ENCODE measurements around the gene KRIT1.
"Not testable (repeated sequence)": the region's sequence is repeated elsewhere in the genome, so short reads cannot be mapped to it uniquely, and the experiment has no call there.

The KRIT1 gene

DNA sequence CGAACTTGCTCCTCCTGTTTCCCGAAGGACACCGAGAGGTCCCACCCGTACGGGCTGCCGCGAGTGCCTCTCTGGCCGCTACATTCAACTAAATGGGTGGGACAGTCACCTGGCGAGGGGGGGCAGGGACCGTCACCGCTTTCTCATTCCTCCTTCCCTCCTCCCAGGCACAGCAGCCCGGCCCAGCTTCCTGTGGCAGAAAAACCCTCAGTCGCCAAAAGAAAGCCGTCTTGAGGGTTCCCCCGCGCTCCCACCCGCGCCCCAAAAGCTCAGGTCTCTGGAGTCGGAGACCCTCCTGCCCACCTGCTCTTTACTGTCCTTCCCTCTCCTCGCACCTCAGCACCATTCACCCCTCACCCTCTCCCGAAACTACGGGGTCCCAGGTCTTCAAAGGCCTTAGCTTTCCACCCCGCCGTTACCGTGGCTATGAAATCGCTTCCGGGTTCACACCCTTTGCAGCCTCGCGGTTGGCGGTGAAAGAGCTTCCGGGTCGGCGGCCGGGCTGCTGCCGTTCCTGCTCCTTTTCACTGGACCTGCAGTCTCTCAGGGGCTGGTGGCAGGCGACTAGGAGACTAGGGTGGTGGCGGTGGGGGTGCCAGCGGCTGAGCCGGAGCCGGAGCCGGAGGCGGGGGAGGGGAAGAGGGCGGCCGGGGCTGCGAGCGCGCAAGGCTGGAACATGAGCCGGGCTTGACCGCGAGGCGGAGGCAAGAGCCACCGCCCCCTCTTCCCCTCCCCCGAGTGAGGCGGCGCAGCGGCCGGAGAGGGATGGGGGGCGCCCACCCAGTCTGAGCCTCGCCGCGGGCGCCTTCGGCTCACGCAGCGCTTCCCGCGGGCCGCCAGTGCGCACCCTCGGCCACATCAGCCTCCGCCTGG is at the start of gene KRIT1, which contains the start of gene ANKIB1:
Gene KRIT1, minus strand, starts transcription at position 428 of the 873 bp plus-strand sequence. CDS start 3,779 bp downstream, outside the sequence.
Gene ANKIB1, plus strand, starts transcription at position 488 of the 873 bp plus-strand sequence. CDS start 49,005 bp downstream, outside the sequence.
- DNase-seq (ENCODE audit: low read depth in 2 of 3, low spot score in 2 of 3): peak; percentile 66 to 71 (median 70)

DNA sequence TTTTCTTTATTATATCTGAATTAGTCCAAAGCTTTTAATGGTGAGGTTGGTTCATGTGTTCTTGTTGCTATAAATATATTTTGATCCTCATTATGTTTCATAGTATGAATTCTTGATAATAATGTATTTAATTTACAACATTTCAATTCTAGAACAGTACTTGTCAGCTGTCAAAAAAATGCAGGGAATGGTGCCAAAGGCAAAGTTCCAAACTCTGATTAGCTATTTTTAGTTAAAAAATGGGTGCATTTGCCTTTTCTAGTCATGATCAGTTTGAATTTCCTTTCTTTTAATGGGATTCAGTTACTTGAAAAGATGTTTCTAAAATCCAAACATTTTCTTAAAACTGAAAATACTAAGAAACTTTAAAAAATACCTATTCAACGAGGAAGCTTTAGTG is 49.7 kb upstream of the KRIT1 start:
- DNase-seq (ENCODE audit: low read depth in 2 of 3, low spot score in 2 of 3): no peak

DNA sequence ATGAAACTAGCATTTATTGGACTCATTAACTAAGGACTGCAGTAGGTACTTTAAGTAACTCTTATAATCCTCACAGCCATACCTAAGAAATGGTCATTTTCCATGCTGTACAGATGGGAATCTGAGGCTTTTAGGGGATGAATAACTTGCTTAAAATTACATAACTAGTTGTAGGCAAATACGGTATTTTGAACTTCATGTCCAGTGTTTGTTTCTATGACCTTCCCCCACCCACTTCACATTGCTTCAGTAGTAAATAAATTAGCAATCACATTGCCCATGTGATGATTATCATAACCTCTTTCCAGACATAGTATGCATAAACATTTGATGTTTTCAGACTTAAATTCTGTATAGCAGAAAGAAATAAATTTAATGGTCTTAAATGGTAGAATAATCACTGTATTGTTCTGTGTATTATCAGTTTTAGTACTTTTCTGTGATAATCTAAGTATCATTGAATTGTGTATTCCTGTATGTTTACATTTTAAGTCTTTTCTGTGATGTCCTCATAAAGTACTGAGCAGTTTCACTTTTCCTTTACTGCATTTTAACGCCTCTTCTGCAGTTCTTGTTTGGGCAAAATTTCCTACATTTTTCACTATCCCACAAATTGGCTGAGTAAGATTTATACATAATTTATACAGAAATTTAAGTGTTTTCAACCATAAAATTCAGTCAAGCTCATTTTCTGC is 48.3 kb upstream of the KRIT1 start:
- no peak for DNase-seq (ENCODE audit: low read depth in 2 of 3, low spot score in 2 of 3)

DNA sequence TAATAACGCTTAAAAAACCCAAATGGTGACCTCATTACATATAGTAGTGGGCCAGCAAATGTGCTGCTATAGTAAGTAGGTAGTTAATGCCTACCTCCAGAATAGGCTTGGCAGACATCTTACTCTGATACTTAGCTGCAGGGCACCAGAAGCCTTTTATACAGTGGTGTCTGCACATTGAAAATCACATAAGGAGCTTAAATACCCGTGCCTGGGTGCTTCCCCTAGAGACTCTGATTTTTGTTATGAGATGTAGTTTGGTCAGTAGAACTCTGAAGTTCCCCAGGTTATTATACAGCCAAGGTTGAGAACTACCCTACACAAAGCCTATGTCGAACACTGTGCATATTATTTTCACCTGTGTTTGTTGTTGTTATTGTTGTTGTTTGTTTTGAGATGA is 47.3 kb upstream of the KRIT1 start:
- DNase-seq (ENCODE audit: low read depth in 2 of 3, low spot score in 2 of 3): no peak

DNA sequence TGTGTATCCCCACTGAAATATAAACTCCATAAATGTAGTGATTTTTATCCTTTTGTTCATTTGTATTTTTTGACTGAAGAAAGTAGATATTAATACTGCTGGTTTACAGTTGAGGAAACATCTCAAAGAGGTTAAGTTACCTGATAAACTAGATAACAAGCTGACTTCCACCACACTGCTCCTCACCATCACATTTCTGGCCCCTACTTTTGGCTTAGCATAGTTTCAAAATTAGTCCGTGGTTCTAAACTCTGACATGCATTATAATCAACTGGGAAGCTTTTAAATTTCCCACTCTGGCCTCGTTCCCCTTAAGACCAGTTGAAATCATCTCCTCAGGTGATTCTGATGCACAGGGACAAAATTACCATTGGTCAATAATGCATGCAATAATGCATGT is 43.6 kb upstream of the KRIT1 start:
- no peak for DNase-seq (ENCODE audit: low read depth in 2 of 3, low spot score in 2 of 3)

DNA sequence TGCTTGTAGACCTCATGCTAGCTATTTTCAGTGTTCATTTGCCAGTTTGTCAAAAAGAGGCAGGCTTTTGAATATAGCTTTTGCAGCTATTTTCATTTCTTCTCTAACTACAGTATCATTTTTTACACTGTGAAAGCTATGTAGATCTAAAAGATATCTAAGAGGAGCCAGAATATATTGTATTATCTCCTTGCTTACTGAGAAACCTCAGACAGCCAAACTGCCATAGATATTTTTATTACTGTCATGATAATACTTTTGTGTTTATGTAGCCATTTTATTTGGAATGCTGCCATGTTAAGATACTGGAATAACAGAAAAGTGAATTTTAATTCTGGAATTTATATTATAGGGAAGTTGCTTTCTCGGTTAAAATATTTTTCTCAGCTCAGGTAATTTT is 37.2 kb upstream of the KRIT1 start:
- no peak for DNase-seq (ENCODE audit: low read depth in 2 of 3, low spot score in 2 of 3)

DNA sequence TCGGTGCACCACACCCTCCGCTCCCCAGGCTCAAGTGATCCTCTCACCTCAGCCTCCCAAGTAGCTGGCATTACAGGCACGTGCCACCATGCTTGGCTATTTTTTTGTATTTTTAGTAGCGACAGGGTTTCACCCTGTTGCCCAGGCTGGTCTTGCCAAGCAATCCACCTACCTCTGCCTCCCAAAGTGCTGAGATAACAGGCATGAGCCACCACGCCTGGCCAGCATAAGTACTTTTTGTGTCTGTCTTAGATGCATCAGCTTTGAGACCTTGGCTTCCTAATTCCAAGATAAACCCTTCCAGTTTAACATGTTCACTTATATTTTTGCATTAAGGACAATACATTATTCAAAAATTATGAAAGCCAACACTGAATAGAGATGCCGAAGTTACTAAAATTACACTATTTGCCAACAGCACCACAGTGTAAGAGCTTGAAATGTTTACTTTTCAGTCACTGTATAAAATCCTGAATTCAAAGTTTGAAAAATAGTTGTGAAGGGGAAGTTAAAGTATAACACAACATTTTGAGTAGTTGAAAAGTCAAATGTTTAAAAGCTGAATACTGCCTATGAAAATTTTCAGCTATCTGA is 36.6 kb upstream of the KRIT1 start:
- DNase-seq (ENCODE audit: low read depth in 2 of 3, low spot score in 2 of 3): no peak

DNA sequence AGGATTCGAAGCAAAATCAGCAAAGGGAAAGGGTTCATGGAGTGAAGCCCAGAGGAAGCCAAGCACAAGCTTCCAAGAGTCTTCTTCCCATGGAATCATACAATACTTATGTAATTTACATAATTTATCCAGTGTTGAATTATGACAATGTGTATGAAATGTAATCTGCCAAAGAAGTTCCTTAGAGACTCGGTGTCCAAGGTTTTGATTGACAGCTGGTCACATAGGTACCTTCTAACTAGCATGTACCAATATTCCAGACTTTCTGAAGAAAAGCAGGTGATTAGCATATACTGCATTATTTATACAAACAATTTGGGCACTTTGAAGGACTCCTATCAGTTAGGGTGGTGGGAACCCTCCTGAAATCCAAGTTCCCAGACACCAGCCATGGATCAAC is 35.3 kb upstream of the KRIT1 start:
- no peak for DNase-seq (ENCODE audit: low read depth in 2 of 3, low spot score in 2 of 3)

DNA sequence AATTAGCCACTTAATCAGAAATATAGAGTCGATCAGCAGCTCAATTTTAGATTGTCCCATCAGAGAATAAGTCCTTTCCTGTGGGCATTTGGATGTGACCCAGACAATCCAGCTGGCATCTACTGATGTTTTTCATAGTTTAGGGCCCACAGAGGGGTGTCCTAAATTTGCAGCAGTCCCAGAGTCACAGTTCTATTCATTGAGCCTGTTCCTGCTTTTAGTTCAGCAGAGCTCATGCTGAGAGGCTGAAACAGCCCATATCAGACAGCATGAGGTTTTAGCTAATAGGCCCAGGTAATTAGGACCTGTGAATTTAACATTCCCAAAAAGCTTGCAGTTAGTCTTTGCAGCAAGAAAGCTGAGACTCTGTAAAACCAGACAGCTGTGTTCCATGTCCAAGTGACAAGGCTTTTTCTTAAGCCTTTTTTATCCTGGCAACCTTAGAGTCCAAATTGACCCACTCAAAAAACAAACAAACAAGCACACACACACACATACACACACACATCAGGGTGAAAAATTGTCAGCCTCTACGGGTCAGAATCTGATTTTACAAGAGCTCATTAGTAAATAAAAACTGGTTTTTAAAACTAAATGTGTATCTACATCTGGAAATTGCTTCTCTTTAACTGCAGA is 33.8 kb upstream of the KRIT1 start:
- no peak for DNase-seq (ENCODE audit: low read depth in 2 of 3, low spot score in 2 of 3)

DNA sequence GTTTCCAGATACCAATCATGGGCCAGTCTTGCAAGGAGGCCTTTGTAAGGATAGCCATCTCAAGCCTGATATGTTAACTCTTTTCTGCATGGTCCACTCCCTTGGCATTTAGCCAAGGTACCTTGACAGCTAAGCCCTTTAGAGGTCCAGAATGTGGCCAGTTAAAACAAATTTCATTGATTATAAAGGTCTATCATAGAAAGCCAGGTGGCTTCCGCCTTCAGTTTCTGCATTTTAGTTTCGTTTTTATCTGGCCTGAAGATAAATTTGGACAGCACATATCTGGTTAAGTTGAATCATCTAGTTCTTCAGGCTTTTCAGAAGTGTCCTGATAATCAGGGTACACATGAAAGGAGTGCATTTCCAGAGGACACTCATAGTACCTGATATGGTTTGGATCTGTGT is 30.7 kb upstream of the KRIT1 start:
- DNase-seq (ENCODE audit: low read depth in 2 of 3, low spot score in 2 of 3): no peak

DNA sequence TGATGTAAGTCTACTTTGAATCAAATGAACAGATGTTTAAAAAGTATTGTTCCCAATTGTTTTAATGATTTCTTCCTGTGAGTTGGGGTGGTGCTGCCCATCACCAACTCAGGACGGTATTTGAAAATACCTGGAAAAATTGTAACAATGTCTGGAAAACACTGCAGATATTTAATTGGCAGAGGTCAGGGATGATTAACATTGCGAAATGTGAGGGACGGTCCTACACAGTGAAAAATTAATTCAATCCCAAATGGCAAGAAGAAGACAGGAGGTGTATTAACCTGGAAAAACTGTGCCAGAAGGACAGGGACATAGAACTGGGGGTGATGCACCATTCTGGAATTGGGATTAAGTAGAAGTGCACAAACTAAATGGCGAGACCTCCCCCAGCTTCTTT is 29.6 kb upstream of the KRIT1 start:
- no peak for DNase-seq (ENCODE audit: low read depth in 2 of 3, low spot score in 2 of 3)

DNA sequence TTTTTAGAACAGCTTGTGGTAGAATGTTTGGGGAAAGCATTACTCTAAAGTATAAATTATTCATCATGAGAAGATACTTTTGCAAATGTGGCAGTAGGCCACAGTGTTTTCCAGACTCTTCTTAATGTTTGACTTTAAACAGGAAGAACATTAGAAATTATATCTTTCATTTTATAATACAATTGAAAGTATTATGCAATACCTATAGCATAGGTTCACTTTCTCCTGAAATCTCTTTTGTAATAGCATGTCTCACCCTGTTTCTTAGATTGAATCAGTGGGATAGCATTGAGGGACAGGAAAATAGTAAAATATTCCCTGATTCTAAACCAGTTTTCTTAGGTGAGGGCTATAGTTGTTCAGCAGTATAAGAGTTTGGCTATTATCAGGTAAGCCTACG is 23.2 kb upstream of the KRIT1 start:
- DNase-seq (ENCODE audit: low read depth in 2 of 3, low spot score in 2 of 3): no peak

DNA sequence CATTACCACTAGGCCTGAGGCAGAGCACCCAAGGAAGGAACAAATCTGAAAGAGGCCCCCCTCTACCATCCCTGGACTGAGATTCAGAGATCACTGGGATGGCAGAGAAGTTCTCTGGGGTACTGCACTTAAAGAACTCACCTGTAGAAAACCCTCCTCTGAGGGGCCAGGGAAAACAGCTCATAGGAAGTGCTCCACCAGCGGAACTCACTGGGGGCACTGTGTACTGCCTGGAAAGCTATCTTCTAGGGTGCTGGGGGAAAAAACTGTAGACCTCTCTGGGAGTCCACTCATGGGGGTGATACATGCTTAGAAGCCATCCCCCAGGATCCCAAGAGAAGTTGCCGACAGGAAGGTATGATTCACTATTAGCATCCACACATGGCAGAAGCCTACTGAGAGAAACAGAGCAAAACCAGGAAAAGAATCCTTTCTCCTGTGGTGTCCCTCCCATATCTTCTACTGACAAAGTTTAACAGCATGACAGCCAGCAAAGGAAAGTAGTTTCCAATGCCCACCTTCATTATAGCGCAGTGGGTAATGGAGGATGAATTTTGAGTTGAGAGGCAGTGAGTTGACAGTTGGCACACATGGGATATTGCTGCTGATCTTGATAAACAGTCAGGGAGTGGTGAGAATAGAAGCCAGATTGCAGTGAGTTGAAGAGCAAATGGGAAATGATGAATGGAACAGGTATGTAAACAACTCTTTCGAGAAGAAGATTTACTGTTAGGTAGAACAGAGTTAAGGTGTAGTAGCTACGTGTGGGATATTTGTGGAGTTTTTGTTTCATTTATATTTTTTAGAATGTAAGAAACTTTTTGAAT is 20.9 kb upstream of the KRIT1 start:
- DNase-seq (ENCODE audit: low read depth in 2 of 3, low spot score in 2 of 3): no peak

DNA sequence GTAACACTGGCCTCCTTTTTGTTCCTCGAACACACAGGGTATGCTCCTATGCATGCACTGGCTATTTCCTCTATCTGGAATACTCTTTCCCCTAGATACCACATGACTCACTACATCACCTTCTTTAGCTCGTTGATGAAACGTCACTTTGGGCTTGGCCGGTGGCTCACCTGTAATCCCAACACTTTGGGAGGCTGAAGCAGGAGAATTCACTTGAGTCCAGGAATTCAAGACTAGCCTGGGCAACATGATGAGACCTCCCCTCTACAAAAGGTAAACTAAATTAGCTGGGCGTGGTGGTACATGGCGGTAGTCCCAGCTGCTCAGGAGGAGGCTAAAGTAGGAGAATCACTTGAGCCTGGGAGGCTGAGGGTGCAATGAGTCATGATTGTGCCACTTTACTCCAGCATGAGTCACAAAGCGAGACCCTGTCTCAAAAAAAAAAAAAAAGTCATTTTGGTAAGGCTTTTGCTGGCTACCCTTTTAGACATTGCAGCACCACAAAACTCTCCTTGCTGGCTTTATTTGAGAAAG is 14.6 kb upstream of the KRIT1 start:
- no peak for DNase-seq (ENCODE audit: low read depth in 2 of 3, low spot score in 2 of 3)

DNA sequence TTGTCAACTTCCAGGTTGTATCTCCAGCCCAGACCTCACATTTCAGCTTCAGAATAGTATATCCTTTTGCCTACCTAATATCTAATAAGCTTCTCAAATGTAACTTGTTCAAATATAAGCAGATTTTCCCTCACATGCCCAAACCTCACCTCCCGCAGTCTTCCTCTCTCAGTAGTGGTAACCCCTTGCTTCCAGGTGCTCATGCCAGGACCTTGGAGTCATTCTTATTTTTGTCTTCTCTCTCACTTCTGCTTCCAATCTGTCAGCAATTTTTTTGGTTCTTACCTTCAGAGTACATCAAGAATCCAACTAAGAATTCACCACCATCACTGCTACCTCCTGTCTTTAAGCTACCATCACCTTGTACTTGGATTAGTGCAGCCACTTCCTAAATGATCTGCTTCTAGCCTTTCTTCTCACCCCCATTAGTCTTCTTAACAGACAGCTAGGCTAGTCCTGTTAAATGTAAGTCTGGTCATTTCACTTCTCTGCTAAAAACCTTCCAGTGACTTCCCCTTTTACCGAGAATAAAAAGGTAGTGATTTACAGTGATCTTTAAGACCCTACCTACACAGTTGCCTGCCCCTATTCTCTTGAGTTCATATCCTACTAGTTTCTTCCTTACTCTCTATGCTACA is 14.0 kb upstream of the KRIT1 start:
- no peak for DNase-seq (ENCODE audit: low read depth in 2 of 3, low spot score in 2 of 3)

DNA sequence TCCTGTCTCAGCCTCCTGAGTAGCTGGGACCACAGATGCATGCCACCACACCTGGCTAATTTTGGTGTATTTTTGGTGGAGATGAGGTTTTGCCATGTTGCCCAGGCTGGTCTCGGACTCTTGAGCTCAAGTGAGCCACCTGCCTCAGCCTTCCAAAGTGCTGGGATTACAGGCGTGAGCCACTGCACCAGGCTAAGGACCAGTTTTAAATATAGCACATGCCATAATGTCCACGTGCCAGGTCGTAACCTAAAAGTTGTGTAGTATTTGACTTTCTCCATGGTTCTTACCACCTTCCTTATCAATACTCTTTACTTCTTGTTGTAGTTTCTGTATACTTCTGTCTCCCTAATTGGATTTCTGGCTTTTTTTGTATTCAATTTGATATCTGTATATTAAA is 13.3 kb upstream of the KRIT1 start:
- no peak for DNase-seq (ENCODE audit: low read depth in 2 of 3, low spot score in 2 of 3)

DNA sequence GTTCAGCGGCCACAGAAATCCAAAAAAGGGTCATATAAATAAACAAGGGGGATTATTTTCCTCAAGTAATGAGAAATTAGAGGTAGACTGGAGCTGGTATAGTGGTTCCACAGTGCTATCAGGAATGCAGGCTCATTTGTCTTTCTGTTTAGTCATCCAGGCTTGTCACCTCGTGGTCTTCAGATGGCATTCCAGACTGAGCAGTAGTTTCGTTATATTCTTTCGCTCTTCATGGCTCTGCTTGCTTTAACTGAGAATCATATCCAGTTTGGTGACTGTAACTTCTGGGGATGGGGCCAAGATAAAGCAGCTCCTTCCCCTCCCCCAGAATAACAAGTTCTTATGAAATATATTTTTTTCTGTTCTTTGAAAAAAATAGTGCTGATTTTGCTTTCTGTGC is 9.6 kb upstream of the KRIT1 start:
- no peak for DNase-seq (ENCODE audit: low read depth in 2 of 3, low spot score in 2 of 3)

DNA sequence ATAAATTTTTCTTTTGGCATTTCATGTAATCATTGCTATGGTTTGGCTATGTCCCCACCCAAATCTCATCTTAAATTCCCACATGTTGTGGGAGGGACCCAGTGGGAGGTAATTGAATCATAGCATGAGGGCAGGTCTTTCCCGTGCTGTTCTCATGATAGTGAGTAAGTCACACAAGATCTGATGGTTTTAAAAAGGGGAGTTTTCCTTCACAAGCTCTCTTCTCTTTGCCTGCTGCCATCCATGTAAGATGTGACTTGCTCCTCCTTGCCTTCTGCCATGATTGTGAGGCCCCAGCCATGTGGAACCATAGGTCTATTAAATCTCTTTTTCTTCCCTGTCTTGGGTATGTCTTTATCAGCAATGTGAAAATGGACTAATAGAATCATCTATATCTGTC is 9.1 kb upstream of the KRIT1 start:
- not testable (repeated sequence) for DNase-seq (ENCODE audit: low read depth in 2 of 3, low spot score in 2 of 3)

DNA sequence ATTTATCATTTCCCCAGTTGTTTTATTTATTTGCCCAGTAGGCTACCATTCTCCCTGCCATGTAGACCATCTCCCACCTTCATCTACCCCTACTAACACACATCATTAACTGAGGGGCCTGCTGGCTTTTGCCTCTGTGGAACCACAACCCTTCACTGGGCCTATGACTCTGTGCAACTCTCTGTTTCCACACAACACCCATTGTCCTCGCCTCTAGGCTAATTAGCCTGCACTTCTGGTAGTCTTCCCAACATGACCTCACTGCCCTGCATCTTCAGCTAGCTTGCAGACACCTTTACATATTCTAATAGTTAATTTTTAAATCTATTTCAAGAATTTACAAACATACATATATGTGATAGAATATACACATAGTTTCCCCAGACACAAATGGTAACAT is 7.5 kb upstream of the KRIT1 start:
- no peak for DNase-seq (ENCODE audit: low read depth in 2 of 3, low spot score in 2 of 3)

DNA sequence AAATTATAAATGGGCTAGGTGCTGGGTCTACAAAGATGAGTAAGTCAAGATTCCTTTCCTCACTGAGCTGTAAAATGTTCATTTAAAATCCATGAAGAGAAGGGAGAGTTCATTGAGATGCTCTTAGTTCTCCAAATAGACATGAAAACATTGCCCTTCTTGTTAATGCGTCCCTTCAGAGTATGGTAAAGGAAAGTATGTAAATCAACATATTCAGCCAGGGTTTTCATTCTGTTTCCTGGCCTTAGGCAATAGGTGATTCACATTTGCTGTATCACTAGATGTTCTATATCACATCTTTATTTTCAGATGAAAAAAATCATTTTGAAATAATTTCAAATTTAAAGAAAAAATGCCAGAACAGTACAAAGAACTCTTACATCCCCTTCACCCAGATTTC is 5.5 kb upstream of the KRIT1 start:
- no peak for DNase-seq (ENCODE audit: low read depth in 2 of 3, low spot score in 2 of 3)
